Coronary artery (tissue), 2 donors: ENCODE results near the gene ALG5.
A peak's percentile ranks its signal among the peaks of the same experiment; 100 is the strongest.

Experiments used
- DNase-seq: peaks from one replicate; pipeline ENCODE4 v3.0.0-alpha.2; 2017; ENCODE audit warnings: low spot score
- H3K27ac ChIP-seq, 2 donors: fragments of 200-600 bp; sonication (generic); one replicate each; pipeline ENCODE4 v1.5.1; 2016 to 2019
- H3K4me3 ChIP-seq: fragments of 200-600 bp; sonication (generic); 2 replicates; pipeline ENCODE4 v1.5.1; 2016; ENCODE audit warnings: mild to moderate bottlenecking, moderate library complexity
- CTCF ChIP-seq: fragments of 200-600 bp; sonication (generic); IDR thresholded peaks from one replicate; pipeline ENCODE4 v1.5.1; 2019; ENCODE audit warnings: antibody characterized with exemption

Gene ALG5

GRCh38 chr13:36981156-36981743 lies 17.9 kb downstream of the ALG5 start:
- DNase-seq: no peak
- H3K27ac ChIP-seq: no peak overlapping the region
- no peak overlapping the region for H3K4me3 ChIP-seq
- peak; percentile 36 for TF ChIP-seq CTCF

- Histone ChIP-seq H3K4me3 (no peak overlapping the region), H3K27ac (no peak overlapping the region)
- no peak for TF ChIP-seq CTCF
- no peak for DNase-seq
Observed at GRCh38 chr13:36979361-36980050, 19.6 kb downstream of the ALG5 start.

GRCh38 chr13:36975172-36975571 lies 24.0 kb downstream of the ALG5 start:
- DNase-seq: no peak
- TF ChIP-seq CTCF: no peak
- no peak overlapping the region for H3K27ac ChIP-seq

GRCh38 chr13:36973621-36974295 lies 25.4 kb downstream of the ALG5 start:
- no peak for TF ChIP-seq CTCF
- DNase-seq: no peak
- H3K4me3 ChIP-seq: no peak overlapping the region
- H3K27ac ChIP-seq: no peak overlapping the region

More at GRCh38 chr13:36975172-36975571, 24.0 kb downstream of the ALG5 start:
- no peak overlapping the region for H3K4me3 ChIP-seq

- no peak overlapping the region for H3K4me3 ChIP-seq
- no peak for TF ChIP-seq CTCF
- no peak overlapping the region for H3K27ac ChIP-seq
- DNase-seq: no peak
Observed at GRCh38 chr13:36973009-36973408, 26.1 kb downstream of the ALG5 start.

- no peak for TF ChIP-seq CTCF
- DNase-seq: no peak
- Histone ChIP-seq H3K27ac (no peak overlapping the region), H3K4me3 (no peak overlapping the region)
Observed at GRCh38 chr13:36966404-36966803, 32.7 kb downstream of the ALG5 start.
